KMS-11 (cell line): ENCODE results near the gene SKI.

Experiments
- H2AFZ ChIP-seq: fragments of 200-600 bp; sonication (generic); 2 replicates; pipeline ENCODE4 v1.6.1; 2016; ENCODE audit warnings: antibody characterized with exemption, mixed run types, low read depth
- H3K27ac ChIP-seq: fragments of 200-600 bp; sonication (generic); 2 replicates; pipeline ENCODE4 v1.6.1; 2016; ENCODE audit warnings: mild to moderate bottlenecking, mixed run types
- H3K27me3 ChIP-seq: fragments of 200-600 bp; sonication (generic); 2 replicates; pipeline ENCODE4 v1.6.1; 2017; ENCODE audit warnings: mild to moderate bottlenecking, low read depth, mixed run types, moderate library complexity; ENCODE audit not compliant: insufficient read depth
- H3K36me3 ChIP-seq: fragments of 200-600 bp; sonication (generic); 2 replicates; pipeline ENCODE4 v1.6.1; 2017; ENCODE audit warnings: mild to moderate bottlenecking, mixed run types; ENCODE audit not compliant: insufficient read depth
- H3K4me1 ChIP-seq: fragments of 200-600 bp; sonication (generic); 2 replicates; pipeline ENCODE4 v1.6.1; 2016; ENCODE audit warnings: mild to moderate bottlenecking, low read depth, mixed run types; ENCODE audit not compliant: poor library complexity, severe bottlenecking
- H3K4me2 ChIP-seq: fragments of 200-600 bp; sonication (generic); 2 replicates; pipeline ENCODE4 v1.7.0; 2016; ENCODE audit warnings: mild to moderate bottlenecking, mixed run types
- H3K4me3 ChIP-seq: fragments of 200-600 bp; sonication (generic); IDR thresholded peaks from 2 replicates; pipeline ENCODE4 v1.6.1; 2017; ENCODE audit warnings: low read depth, low read length, mixed read lengths; ENCODE audit not compliant: insufficient read depth
- H3K79me2 ChIP-seq: fragments of 200-600 bp; sonication (generic); 2 replicates; pipeline ENCODE4 v1.6.1; 2016; ENCODE audit warnings: low read depth, mixed run types; ENCODE audit not compliant: insufficient read depth
- H3K9ac ChIP-seq: fragments of 200-600 bp; sonication (generic); 2 replicates; pipeline ENCODE4 v1.6.1; 2016; ENCODE audit warnings: mild to moderate bottlenecking, mixed run types
- H4K20me1 ChIP-seq: fragments of 200-600 bp; sonication (generic); 2 replicates; pipeline ENCODE4 v1.6.1; 2016; ENCODE audit warnings: mild to moderate bottlenecking, mixed run types; ENCODE audit not compliant: insufficient read depth
- TF ChIP-seq, protein P1 (sequence below): fragments of 200-600 bp; sonication (generic); conservative IDR thresholded peaks from 2 replicates; pipeline ENCODE4 v1.6.1; 2017; ENCODE audit warnings: low read depth, mild to moderate bottlenecking, antibody characterized with exemption, low read length, moderate library complexity, mixed read lengths

The SKI gene

GRCh38 chr1:2340918-2341254 is 112.8 kb downstream of the SKI start:
- H3K4me1 ChIP-seq: no peaks in the 10 kb centered on the region
- no peaks in the 10 kb centered on the region for H3K79me2 ChIP-seq
- no peaks in the 10 kb centered on the region for H3K36me3 ChIP-seq
- H3K4me2 ChIP-seq: no peak overlapping the region
- no peak overlapping the region for H3K27ac ChIP-seq
- TF ChIP-seq, protein P1, sequence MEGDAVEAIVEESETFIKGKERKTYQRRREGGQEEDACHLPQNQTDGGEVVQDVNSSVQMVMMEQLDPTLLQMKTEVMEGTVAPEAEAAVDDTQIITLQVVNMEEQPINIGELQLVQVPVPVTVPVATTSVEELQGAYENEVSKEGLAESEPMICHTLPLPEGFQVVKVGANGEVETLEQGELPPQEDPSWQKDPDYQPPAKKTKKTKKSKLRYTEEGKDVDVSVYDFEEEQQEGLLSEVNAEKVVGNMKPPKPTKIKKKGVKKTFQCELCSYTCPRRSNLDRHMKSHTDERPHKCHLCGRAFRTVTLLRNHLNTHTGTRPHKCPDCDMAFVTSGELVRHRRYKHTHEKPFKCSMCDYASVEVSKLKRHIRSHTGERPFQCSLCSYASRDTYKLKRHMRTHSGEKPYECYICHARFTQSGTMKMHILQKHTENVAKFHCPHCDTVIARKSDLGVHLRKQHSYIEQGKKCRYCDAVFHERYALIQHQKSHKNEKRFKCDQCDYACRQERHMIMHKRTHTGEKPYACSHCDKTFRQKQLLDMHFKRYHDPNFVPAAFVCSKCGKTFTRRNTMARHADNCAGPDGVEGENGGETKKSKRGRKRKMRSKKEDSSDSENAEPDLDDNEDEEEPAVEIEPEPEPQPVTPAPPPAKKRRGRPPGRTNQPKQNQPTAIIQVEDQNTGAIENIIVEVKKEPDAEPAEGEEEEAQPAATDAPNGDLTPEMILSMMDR: no peak
- peaks cover 92% of the 10 kb centered on the region for H3K27me3 ChIP-seq
- no peak overlapping the region for H3K4me3 ChIP-seq
- no peaks in the 10 kb centered on the region for H4K20me1 ChIP-seq
- no peak overlapping the region for H2AFZ ChIP-seq
- H3K9ac ChIP-seq: no peak overlapping the region

- Histone ChIP-seq H3K27me3 (peaks cover 91% of the 10 kb centered on the region), H3K9ac (no peak overlapping the region), H3K36me3 (no peaks in the 10 kb centered on the region), H3K27ac (no peak overlapping the region), H3K4me3 (no peak overlapping the region), H3K4me1 (no peaks in the 10 kb centered on the region), H3K79me2 (no peaks in the 10 kb centered on the region), H4K20me1 (no peaks in the 10 kb centered on the region), H2AFZ (no peak overlapping the region), H3K4me2 (no peak overlapping the region)
- TF ChIP-seq, protein P1: no peak
These were observed 113.7 kb downstream of the SKI start for GRCh38 chr1:2341706-2342383.

DNA sequence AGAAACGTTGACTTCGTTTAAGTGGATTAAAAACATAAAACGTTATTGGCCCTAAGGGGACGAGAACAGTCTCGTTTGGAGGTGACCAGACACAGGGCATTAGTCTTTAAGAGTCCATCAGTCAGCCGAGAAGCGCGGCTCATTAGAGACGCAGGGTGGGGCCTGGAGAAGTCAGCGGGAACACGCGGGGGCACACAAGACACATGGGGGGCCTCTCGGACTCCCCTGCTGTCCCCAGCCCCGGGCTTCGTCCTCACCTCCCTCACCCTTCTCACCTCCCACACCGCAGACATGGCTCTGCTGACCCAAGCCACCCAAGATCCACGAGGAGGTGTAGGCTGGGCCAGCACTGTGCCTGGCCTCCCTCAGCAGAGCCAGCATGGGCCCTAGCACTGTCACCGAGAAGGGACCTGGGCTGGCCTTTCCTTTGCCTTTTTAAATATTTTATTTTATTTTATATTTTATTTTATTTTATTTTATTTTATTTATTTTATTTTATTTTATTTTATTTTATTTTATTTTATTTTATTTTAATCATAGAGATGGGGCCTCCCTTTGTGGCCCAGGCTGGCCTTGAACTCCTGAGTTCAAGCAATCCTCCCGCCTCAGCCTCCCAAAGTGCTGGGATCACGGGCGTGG is 114.4 kb downstream of the SKI start:
- TF ChIP-seq, protein P1: no peak
- H3K9ac ChIP-seq: no peak overlapping the region
- no peaks in the 10 kb centered on the region for H4K20me1 ChIP-seq
- H3K79me2 ChIP-seq: no peaks in the 10 kb centered on the region
- no peaks in the 10 kb centered on the region for H3K4me1 ChIP-seq
- peaks cover 85% of the 10 kb centered on the region for H3K27me3 ChIP-seq
- no peak overlapping the region for H3K4me3 ChIP-seq
- no peak overlapping the region for H3K27ac ChIP-seq
- no peak overlapping the region for H3K4me2 ChIP-seq
- no peaks in the 10 kb centered on the region for H3K36me3 ChIP-seq
- H2AFZ ChIP-seq: no peak overlapping the region

- TF ChIP-seq, protein P1: no peak
- no peak overlapping the region for H3K4me2 ChIP-seq
- H3K27me3 ChIP-seq: peaks cover 77% of the 10 kb centered on the region
These were observed 115.2 kb downstream of the SKI start for GRCh38 chr1:2343023-2343935.

More at GRCh38 chr1:2343023-2343935, 115.2 kb downstream of the SKI start:
- H3K4me3 ChIP-seq: no peak overlapping the region
- no peaks in the 10 kb centered on the region for H3K36me3 ChIP-seq
- H2AFZ ChIP-seq: no peak overlapping the region
- H3K9ac ChIP-seq: no peak overlapping the region
- H3K79me2 ChIP-seq: no peaks in the 10 kb centered on the region
- H4K20me1 ChIP-seq: no peaks in the 10 kb centered on the region
- H3K4me1 ChIP-seq: no peaks in the 10 kb centered on the region
- H3K27ac ChIP-seq: no peak overlapping the region
